NCI-H1930 (cell line): Measurements from ENCODE around the gene WDTC1.
"Not testable (repeated sequence)": the region's sequence is repeated elsewhere in the genome, so short reads cannot be mapped to it uniquely, and the experiment has no call there.

Experiments
- DNase-seq, 2 experiments: peaks; one replicate each; lab custom pipeline; 2025; lab: John Stamatoyannopoulos, UW

Gene WDTC1

DNA sequence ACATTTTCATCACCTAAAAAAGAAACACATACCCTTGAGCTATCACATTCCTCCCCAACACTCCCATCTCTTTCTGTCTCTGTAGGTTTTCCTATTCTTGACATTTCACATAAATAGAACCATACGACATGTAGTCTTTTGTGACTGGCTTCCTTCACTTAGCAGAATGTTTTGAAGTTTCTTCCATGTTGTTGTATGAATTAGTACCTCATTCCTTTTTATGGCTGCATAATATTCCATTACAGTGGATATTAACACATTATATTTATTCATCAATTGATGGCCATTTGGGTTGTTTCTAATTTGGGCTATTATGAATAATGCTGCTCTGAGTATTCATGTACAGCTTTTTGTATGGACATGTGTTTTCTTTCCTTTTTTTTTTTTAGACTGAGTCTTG lies 11.8 kb downstream of the WDTC1 start:
- no peak for DNase-seq

DNA sequence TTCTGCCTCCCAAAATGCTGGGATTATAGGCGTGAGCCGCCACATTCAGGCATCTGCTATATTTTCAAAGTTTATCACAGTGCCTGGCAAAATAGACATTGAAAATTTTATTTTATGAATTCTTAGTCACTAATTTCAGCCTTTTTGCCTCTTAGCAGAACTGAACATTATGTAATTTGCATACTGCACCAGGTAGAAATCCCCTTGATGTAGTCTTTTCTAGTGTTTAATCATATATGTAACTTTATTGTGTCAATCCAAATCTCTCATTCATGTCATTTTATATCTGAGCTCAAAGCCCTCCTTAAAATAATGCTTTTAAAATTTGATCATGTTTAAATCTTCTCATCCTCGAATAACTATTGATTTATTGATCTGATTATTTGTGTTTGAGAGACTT lies 19.2 kb downstream of the WDTC1 start:
- DNase-seq: no peak

DNA sequence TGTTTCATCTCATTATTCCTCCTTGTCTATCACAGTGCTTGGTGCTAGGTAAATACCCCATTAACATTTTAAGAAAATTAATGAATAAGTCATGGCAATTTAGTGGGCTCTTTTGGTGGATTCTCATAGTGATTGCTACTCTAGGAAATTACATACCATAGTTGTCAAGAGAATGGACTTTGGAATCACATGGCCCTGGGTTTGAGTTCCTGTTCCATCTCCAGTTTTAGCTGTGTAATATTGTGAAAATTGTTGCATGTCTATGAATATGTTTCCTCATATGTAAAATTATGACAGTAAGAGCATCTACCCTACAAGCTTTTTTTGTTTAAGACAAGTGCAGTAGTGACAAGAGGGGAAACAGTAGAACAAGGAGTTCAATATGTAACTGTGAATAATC lies 20.7 kb downstream of the WDTC1 start:
- no peak for DNase-seq

DNA sequence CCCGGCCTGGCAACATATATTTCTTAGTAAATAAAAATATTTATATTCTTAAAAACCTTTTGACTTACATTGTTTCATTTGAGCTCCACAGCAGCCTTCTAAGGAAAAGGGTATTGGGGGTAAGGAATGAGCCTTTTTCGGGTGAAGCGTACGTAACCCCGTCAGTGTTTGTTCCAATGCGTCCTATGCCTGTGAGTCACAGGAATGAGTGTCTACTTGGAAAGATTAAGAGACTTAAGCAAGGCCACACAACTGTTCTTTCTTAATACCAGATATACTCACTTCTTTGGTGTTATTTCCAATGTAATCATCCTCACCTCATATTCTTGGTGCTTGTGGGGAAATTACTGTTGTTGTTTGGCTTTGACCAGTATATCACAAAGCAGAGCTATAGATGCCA lies 22.7 kb downstream of the WDTC1 start:
- no peak for DNase-seq

DNA sequence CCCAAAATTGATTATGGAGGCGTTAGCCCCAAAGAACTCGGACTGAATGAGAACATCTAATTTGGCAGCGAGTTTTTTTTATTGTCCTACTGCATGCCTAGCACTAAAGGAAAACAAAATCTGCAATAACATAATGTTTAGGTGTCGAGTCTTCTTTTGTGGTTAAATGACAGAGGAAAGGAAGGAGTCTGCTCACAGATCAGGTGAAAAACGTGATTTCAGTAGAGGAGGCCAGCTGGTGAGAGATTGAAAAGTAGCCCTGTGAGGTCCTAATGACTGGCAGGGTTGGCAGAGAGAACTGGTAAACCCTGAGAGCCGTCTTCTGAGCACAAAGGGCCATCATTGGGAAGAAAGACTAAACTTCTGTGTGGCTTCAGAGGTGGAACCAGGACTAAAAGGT lies 24.2 kb downstream of the WDTC1 start:
- no peak for DNase-seq

DNA sequence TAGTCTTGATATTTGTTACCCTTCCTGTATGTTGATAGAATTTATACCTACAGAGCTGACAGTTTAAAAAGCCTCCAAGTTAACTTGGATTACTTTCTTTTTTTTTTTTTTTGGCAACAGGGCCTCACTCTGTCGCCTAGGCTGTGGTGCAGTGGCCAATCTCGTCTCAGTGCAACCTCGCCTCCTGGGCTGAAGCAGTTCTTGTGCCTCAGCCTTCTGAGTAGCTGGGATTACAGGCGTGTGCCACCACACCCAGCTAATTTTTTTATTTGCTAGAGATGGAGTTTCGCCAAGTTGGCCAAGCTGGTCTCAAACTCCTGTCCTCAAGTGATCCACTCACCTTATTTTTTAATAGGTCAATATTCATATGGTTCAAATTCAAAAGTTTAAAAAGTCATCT lies 32.7 kb downstream of the WDTC1 start:
- no peak for DNase-seq

DNA sequence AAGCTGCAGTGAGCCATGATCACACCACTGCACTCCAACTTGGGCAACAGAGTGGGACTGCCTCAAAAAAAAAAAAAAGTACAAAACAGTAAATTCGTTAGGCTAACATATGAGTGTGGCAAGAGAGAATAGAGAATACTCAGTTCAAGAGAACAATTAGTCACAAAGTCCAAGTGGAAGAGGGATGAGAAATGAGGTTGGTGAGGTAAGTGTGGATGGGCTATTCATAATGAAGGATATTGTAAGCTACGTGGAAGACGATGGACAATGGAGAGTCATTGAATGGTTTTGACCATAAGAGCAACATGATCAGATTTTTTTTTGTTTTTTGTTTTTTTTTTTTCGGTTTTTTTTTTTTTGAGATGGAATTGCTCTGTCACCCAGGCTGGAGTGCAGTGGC lies 34.8 kb downstream of the WDTC1 start:
- DNase-seq: no peak

DNA sequence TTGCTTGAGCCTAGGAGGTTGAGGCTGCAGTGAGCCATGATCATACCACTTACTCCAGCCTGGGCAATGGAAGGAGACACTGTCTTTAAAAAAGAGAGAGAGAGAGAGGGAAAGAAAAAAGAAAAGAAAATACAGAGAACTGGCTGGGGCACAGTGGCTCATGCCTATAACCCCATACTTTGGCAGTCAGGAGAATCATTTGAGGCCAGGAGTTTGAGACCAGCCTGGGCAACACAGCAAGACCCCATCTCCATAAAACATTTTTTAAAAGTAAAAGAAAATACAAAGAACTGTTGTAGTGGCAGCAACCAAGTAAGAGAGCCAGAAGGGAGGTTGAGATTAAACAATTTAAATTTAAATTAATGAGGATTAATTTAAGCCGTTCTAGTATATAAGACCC lies 39.8 kb downstream of the WDTC1 start:
- no peak for DNase-seq

DNA sequence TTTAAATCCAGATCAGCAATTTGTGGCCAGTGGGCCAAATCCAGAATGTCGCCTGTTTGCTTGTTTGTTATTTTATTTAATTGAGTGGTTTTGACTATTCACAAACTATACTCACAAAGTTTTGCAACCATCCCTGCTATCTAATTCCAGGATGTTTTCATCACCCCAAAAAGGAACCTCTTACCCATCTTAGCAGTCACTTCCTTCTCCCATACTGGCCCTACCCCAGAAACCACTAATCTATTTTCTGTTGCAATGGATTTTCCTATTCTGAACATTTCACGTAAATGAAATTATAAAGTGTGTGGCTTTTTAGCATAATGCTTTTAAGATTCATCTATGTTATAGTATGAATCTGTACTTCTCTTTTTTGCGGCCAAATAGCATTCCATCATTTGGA lies 41.3 kb downstream of the WDTC1 start:
- DNase-seq: no peak

DNA sequence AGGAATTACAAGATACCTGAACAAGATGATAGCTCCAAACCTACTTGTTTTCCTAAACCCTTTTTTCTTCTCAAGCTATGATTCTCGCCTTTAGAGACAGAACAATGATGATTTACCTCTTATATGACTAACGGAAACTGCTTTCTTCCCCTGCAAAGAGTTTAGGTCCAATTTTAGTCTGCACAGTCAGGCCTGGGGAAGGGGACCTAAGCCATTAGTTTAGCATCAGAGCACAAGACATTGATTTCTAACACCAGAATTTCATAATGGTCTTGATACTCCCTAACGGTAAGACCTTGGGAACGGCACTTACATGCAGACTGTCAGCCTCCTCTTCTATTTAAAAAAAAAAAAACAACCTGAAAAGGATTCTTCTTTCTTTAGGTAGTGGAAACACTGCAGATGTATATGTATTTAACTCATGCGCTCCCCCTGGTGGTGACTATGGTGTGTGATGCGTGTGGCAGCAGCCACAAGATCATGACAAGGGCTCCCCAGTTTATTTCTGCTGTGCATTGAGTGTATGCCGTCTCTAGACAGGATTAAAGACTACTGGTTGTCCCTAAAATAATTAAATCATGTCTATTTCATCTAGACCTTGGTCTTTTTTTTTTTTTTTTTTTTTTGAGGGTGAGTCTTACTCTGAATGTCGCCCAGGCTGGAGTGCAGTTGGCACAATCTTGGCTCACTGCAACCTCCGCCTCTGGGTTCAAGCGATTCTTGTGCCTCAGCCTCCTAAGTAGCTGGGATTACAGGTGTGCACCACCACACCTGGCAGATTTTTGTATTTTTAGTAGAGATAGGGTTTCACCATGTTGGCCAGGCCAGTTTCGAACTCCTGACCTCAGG lies 50.2 kb downstream of the WDTC1 start:
- DNase-seq: peak in 1 of 2 experiments; percentile 63

DNA sequence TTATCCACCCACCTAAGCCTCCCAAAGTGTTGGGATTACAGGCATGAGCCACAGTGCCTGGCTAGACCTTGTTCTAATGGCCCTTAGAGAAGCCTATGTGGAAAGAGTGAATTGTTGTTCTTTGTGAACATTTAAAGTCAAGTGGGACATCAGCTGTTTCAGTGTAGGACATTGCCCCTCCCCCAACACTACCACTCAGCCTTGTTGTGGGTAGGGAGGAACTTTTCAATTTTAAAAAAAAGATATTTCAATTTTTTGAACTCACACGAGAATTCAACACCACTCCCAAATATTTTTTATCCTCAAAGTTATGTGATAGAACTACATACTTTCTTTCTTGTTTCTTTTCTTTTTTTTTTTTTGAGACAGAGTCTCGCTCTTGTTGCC lies 50.8 kb downstream of the WDTC1 start:
- DNase-seq: no peak

DNA sequence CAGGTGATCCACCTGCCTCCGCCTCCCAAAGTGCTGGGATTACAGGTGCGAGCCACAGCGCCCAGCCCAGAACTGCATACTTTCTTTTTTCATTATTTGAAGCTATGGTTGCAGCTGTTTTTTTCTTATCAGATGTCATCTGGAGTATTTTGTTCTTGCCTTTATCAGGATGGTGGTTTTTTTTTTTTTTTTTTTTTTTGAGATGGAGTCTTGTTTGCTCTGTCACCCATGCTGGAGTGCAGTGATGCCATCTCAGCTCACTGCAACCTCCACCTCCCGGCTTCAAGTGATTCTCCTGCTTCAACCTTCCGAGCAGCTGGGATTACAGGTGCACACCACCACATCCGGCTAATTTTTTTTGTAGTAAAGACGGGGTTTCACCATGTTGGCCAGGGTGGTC lies 51.4 kb downstream of the WDTC1 start:
- not testable (repeated sequence) for DNase-seq

DNA sequence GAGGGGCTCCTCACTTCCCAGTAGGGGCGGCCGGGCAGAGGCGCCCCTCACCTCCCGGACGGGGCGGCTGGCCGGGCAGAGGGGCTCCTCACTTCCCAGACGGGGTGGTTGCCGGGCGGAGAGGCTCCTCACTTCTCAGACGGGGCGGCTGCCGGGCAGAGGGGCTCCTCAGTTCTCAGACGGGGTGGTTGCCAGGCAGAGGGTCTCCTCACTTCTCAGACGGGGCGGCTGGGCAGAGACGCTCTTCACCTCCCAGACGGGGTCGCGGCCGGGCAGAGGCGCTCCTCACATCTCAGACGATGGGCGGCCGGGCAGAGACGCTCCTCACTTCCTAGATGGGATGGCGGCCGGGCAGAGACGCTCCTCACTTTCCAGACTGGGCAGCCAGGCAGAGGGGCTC lies 54.7 kb downstream of the WDTC1 start:
- not testable (repeated sequence) for DNase-seq

DNA sequence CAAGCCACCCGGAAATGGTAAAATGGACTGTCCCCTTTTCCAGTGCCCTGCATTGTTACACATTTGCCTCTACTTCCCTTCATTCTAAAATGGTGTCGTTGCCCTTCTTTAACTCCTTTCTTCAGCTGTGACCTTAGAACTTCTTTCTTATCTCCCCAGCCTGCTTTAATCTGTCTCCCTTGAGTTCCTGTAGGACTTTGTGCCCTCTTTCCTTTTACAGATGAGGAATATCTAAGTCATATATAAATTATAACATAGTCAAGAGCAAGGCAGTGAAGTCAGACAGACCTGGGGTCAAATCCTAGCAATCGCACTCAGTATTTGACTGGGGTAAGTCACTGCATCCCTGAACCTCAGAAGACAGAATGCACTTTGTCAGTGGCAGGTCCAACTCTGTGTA lies 56.1 kb downstream of the WDTC1 start:
- DNase-seq: no peak

DNA sequence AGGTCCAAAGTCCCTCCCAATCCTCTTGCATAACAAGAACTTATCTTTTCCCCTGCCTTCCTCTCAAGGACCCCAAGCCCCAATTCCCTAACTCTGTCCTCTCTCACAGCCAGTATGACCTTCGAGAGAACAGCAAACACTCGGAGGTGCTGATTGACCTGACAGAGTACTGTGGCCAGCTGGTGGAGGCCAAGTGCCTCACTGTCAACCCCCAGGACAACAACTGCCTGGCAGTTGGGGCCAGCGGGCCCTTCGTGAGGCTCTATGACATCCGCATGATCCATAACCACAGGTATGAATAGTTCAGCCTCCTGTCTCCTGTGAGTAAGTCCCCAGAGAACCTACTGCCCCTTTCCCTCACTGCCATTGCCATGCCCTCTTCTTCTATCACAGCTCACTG lies 57.7 kb downstream of the WDTC1 start:
- DNase-seq: no peak

DNA sequence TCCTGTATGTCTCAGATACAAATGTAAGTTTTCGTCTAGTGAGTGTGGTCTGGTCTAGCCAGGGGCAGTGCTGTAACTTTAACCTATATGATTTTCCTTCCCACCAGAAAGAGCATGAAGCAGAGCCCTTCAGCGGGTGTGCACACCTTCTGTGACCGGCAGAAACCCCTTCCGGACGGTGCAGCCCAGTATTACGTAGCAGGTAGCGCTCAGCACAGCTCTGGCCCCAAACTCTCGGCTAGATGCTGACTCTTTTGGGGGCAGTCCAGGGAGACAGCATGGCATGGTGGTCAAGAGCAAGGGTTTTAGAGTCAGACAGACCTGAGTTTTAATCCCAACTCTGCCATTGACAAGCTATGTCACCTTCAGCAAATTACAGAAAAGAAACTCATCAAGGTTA lies 59.5 kb downstream of the WDTC1 start:
- DNase-seq: no peak

DNA sequence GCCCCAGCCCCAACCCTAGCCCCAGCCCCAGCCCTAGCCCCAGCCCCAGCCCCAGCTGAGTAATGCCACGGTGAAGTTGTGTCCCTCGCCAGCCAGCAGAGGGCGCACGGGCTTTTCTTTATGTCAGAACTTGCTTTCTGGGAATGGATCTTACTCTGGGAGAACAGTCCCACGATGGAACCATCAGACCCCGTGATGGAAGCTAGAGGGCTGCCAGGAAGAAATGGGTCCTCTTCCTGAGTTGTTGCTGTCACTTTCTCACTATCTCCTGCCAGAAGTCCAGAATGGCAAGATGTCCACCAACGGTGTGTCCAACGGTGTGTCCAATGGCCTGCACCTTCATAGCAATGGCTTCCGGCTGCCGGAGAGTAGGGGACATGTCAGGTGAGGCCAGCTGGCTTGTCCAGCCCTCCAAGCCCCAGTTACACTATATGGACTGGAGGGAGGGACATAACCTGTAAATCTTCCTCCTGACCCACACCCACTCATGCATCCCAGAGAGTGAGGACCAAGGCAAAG lies 62.4 kb downstream of the WDTC1 start:
- DNase-seq: peak in 1 of 2 experiments; percentile 49

DNA sequence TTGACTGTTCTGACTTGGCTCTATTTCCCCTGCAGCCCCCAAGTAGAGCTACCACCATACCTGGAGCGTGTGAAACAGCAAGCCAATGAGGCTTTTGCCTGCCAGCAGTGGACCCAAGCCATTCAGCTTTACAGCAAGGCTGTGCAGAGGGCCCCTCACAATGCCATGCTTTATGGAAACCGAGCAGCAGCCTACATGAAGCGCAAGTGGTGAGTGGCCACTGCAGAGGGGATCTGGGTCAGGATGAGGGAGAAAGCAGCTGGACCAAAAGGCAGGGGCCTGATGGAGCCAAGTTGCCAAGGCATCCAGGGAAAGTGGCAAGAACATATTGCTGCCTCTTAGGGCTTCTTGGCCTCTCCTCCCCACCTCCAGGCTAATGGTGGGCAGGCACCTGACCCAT lies 63.5 kb downstream of the WDTC1 start:
- no peak for DNase-seq

DNA sequence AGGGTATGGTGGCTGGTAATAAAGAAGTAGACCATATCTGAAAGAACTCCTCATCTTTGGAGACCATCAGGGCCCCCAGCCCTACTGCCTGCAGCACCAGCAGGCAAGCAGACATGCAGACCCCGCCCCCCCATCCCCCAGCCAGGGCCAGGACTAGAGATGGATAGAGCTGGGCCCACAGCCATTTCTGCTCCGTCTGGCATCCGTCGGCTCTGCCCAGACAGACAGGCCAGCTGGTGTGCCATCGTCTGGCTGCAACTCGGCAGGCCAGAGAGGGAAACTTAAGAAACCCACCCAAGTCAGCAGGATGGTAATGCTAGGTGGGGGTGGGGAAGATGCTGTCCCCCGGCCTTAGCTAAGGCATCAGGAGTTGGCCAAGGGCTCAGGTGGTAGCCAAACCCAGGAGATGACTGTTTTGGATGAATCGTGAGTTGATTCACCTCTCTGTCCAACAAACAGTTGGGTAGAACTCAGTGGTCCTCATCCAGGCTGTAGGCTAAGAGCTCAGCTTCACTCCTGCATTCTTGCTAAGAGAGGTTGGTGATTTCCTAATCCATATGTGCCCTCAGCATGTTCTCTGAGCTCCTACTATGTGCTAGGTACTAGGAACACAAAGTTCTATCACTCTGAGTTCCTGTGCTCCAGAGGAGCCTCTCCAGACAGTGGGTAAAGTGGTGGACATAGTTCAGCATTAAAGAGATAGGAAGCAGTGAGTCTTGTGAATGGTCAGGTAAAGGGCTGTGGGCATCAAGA lies 64.4 kb downstream of the WDTC1 start:
- DNase-seq: no peak

DNA sequence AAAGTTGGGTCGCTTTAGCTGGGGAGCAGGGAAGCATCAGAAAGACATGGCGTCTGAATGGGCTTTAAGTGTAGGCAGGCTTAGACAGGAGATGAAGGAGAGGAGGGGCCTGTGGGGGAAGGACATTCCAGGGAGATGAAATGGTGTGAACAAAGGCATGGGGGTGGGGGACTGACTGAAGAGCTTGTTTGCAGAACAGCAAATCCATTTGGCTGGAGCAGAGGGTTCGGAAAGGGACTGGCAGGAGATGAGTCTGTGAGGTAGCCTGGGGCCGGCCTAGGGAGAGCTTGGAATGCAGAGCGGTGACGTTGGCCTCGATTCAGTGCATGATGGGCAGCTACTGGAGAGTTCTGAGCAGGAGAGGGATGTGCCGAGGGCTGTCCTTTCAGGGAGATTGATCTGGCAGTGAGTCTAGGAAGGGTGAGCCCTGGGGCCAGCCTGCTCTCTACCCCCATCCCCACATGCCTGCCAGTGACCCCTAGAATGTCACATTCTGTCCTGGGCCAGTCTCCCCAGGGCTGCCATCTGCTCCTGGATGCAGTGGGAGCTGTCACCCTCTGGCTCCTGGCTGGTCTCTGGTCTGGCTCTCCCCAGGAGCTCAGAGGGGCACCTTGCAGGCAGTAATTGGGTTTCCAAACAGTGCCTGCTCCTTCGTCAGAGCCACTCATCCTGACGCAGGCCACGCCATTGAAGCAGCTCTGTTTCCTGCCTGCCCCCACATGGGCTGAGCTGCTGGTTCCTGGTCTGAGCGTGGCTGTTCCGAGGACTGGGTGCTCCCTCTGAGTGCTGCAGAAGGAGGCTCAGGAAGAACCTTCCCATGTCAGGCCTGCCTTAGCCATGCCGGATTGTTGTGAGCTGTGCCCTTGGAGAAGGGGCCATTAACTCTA lies 65.2 kb downstream of the WDTC1 start:
- no peak for DNase-seq

DNA sequence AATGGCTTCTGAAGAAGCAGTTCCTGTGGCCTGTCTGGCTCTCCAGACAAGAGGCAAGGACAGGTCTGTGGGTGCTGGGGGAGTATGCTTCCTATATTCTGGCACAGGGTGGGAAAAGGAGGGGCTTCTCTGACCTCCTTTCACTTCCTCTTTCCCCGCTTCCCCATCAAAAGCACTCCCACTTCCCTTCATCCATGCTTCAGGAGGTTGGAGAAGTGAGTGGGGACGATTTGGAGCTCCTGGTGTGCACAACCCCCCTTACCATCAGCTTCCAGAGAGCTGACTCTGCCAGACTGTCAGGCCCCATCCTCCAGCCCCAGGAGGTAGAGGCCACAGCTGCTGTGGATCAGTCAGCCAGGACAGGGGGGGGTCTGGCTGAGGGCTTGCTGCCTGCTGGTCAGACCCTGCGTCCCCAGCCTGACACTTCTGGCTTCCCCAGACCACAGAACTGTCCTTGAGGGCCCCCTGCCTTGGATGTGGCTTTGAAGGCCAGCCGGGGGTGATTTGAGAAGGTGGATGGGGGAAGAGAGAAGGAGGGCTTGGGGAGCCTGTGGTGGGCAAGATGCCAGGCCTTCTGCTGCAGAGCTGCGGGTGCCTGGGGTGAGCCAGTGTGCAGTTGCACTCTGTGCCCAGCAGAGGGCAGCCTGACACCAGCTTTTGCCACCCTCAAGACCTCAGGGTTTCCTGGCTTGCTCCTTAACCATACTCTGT lies 66.1 kb downstream of the WDTC1 start:
- DNase-seq: peak; percentile 23 to 56

DNA sequence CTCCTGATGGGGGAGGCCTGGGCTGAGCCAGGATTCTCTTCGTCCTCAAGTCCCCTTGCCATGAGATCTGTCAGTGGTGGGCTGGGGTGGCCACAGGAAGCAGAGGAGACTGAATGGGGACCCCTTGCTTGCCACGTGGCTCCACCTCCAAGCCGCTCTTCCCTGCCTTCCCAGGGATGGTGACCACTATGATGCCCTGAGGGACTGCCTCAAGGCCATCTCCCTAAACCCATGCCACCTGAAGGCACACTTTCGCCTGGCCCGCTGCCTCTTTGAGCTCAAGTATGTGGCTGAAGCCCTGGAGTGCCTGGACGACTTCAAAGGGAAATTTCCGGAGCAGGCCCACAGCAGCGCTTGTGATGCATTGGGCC lies 66.6 kb downstream of the WDTC1 start:
- no peak for DNase-seq
